HepG2 (cell line): ENCODE measurements around the gene PLBD2. TPM values are rescaled to one million over a fixed set of nuclear protein-coding genes. Genes with fewer than 3 reads are reported as not detected.

Experiments
- BCL6 ChIP-seq: IDR thresholded peaks from 2 replicates; pipeline ENCODE4 v1.6.1; 2016; ENCODE audit warnings: missing genetic modification reagents, missing compliant biosample characterization
- CHD4 ChIP-seq: fragments of 200-600 bp; sonication (generic); IDR thresholded peaks from 2 replicates; pipeline ENCODE4 v1.7.0; 2017; ENCODE audit warnings: mild to moderate bottlenecking, low read length, borderline replicate concordance
- DRAP1 ChIP-seq: IDR thresholded peaks from 2 replicates; pipeline ENCODE4 v1.6.1; 2016; ENCODE audit warnings: missing genetic modification reagents, missing compliant biosample characterization
- ESRRA ChIP-seq: sonication (generic); formaldehyde crosslinking; IDR thresholded peaks from 2 replicates; pipeline ENCODE4 v1.5.1; 2020; ENCODE audit warnings: mild to moderate bottlenecking, low read depth, missing genetic modification reagents
- SIX4 ChIP-seq: sonication (generic); formaldehyde crosslinking; IDR thresholded peaks from 2 replicates; pipeline ENCODE4 v1.4.0; 2020; ENCODE audit warnings: missing genetic modification reagents
- SKI ChIP-seq: fragments of 450-650 bp; IDR thresholded peaks from one replicate; pipeline ENCODE4 v1.6.1; 2018; ENCODE audit warnings: mild to moderate bottlenecking; ENCODE audit not compliant: partially characterized antibody
- ZBTB40 ChIP-seq, 2 experiments: fragments of 450-650 bp in 1 of 2; sonication (generic) in 1 of 2; formaldehyde crosslinking in 1 of 2; IDR thresholded peaks; 2 replicates each; pipeline versions ENCODE4 v1.6.1 to v1.8.0; 2016 to 2022; ENCODE audit warnings: antibody characterized with exemption in 1 of 2, mild to moderate bottlenecking in 1 of 2, missing genetic modification reagents in 1 of 2
- ZNF121 ChIP-seq: sonication (generic); formaldehyde crosslinking; IDR thresholded peaks from 2 replicates; pipeline ENCODE4 v1.5.0; 2020; ENCODE audit warnings: mild to moderate bottlenecking, missing genetic modification reagents
- ZNF296 ChIP-seq: sonication (generic); formaldehyde crosslinking; conservative IDR thresholded peaks from 2 replicates; pipeline ENCODE4 v1.5.0; 2020; ENCODE audit warnings: mild to moderate bottlenecking, missing genetic modification reagents
- ZNF570 ChIP-seq: sonication (generic); formaldehyde crosslinking; IDR thresholded peaks from 2 replicates; pipeline ENCODE4 v1.4.0; 2020; ENCODE audit warnings: mild to moderate bottlenecking, missing genetic modification reagents, borderline replicate concordance
- ZSCAN20 ChIP-seq: sonication (generic); formaldehyde crosslinking; IDR thresholded peaks from 2 replicates; pipeline ENCODE4 v1.4.0; 2020; ENCODE audit warnings: missing genetic modification reagents, mild to moderate bottlenecking, borderline replicate concordance
- polyA plus RNA-seq, 8 experiments: library from polyadenylated mRNA; depleted of rRNA in 3 of 8; stranded (reverse) in 7 of 8; unstranded in 1 of 8; fragments of >200 nt; fragmentation: Illumina TruSeq in 4 of 8; extraction: Trizol in 4 of 8; gene quantifications; 2 replicates each; pipeline versions ENCODE4 v1.2.1 to v1.2.3, GENCODE V29; 2011 to 2016; ENCODE audit warnings: low read depth in 4 of 8, missing spikeins in 1 of 8, mixed read lengths in 1 of 8; ENCODE audit not compliant: insufficient read depth in 1 of 8
- total RNA-seq, 5 experiments: library from RNA; depleted of rRNA; stranded (reverse); fragments of >200 nt; fragmentation: Illumina TruSeq; extraction: Trizol; gene quantifications; 2 replicates each; pipeline ENCODE4 v1.2.3, GENCODE V29; 2016; ENCODE audit warnings: low read depth in 1 of 5
- TF ChIP-seq, protein P1 (sequence below): sonication (generic); formaldehyde crosslinking; IDR thresholded peaks from 2 replicates; pipeline ENCODE4 v1.9.0; 2022; ENCODE audit warnings: low read depth, missing genetic modification reagents
- TF ChIP-seq, protein P2 (sequence below): sonication (generic); formaldehyde crosslinking; conservative IDR thresholded peaks from 2 replicates; pipeline ENCODE4 v1.8.0; 2022; ENCODE audit warnings: mild to moderate bottlenecking, moderate library complexity, missing genetic modification reagents

PLBD2 gene
- total and polyA plus RNA-seq, 2 of the 13 experiments (the other 11 are each of a cell fraction or from before 2014, with no cell fraction given): 6.7 to 8.5 TPM

DNA sequence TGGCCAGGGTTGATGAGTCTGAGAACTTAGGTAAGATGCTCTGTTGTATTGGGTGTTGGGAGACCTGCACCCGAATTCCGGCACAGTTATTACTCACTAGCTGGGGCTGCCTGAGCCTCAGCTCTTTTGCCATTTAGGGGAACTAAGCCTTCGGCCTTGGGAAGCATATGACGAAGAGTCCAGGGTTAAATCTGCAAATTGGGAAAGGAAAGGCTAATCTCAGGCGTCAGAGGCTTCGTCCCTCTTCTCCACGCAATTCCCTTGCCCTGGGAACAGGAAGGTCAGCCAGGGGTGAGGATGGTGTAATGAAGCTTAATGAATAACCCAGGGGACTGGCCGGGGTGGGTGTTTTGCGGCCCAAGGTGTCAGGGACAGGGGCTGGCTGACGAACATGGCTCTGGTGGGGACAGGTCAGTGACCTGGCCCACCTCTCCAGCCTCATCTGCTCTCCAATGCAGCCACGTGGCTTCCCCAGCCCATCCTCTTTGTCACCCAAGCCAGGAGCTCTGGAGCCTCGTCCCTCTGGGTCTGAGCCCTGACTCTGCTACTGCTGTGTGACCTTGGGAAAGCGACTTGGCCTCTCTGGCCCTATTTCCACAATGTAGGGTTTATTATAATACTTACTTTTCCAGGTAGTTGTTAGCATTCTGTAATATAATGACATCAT, 60.0 kb downstream of the PLBD2 start (continued):
- TF ChIP-seq, protein P1, sequence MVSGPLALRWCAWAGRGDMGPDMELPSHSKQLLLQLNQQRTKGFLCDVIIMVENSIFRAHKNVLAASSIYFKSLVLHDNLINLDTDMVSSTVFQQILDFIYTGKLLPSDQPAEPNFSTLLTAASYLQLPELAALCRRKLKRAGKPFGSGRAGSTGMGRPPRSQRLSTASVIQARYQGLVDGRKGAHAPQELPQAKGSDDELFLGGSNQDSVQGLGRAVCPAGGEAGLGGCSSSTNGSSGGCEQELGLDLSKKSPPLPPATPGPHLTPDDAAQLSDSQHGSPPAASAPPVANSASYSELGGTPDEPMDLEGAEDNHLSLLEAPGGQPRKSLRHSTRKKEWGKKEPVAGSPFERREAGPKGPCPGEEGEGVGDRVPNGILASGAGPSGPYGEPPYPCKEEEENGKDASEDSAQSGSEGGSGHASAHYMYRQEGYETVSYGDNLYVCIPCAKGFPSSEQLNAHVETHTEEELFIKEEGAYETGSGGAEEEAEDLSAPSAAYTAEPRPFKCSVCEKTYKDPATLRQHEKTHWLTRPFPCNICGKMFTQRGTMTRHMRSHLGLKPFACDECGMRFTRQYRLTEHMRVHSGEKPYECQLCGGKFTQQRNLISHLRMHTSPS (CRISPR knock-in tag): 0 out of 2 replicates have a peak, but pooled peaks have one; percentile 5
- no peak for TF ChIP-seq CHD4
- TF ChIP-seq DRAP1 (CRISPR knock-in tag): no peak
- TF ChIP-seq, protein P2, sequence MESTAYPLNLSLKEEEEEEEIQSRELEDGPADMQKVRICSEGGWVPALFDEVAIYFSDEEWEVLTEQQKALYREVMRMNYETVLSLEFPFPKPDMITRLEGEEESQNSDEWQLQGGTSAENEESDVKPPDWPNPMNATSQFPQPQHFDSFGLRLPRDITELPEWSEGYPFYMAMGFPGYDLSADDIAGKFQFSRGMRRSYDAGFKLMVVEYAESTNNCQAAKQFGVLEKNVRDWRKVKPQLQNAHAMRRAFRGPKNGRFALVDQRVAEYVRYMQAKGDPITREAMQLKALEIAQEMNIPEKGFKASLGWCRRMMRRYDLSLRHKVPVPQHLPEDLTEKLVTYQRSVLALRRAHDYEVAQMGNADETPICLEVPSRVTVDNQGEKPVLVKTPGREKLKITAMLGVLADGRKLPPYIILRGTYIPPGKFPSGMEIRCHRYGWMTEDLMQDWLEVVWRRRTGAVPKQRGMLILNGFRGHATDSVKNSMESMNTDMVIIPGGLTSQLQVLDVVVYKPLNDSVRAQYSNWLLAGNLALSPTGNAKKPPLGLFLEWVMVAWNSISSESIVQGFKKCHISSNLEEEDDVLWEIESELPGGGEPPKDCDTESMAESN (CRISPR knock-in tag): no peak
- TF ChIP-seq ESRRA (CRISPR knock-in tag): peak; percentile 84
- no peak for TF ChIP-seq ZBTB40 (IDR thresholded peaks at IDR 0.05)
- no peak for TF ChIP-seq ZBTB40 (CRISPR knock-in tag; IDR thresholded peaks at IDR 0.05)
- peak; percentile 83 for TF ChIP-seq ZNF121 (CRISPR knock-in tag)
- TF ChIP-seq SKI: no peak
- peak; percentile 76 for TF ChIP-seq BCL6 (CRISPR knock-in tag)
- TF ChIP-seq ZNF570 (CRISPR knock-in tag): no peak
- no peak for TF ChIP-seq SIX4 (CRISPR knock-in tag)
- no peak for TF ChIP-seq ZNF296 (CRISPR knock-in tag)
- TF ChIP-seq ZSCAN20 (CRISPR knock-in tag): no peak
